GM18499 (cell line): ENCODE results near the gene TRMT61A.

Source experiments
- ATAC-seq: cut with Tn5 transposase; IDR thresholded peaks from one replicate; pipeline ENCODE4 v1.9.1; 2021; ENCODE audit warnings: moderate number of reproducible peaks; ENCODE audit not compliant: insufficient read depth, unreplicated experiment

The TRMT61A gene

GRCh38 chr14:103533999-103534575, 5.1 kb downstream of the TRMT61A start:
- no peak for ATAC-seq

- no peak for ATAC-seq
Measured at GRCh38 chr14:103534576-103535061, 5.6 kb downstream of the TRMT61A start.

GRCh38 chr14:103535081-103535890, 6.3 kb downstream of the TRMT61A start:
- no peak for ATAC-seq

- no peak for ATAC-seq
Measured at GRCh38 chr14:103535891-103536565, 7.0 kb downstream of the TRMT61A start.

GRCh38 chr14:103536693-103537092, 7.7 kb downstream of the TRMT61A start:
- no peak for ATAC-seq

GRCh38 chr14:103537175-103537990, 8.4 kb downstream of the TRMT61A start:
- ATAC-seq = no peak

- ATAC-seq = no peak
Measured at GRCh38 chr14:103538291-103539055, 9.5 kb downstream of the TRMT61A start.

- ATAC-seq = no peak
Measured at GRCh38 chr14:103539056-103539825, 10.2 kb downstream of the TRMT61A start.

GRCh38 chr14:103540821-103541708, 12.1 kb downstream of the TRMT61A start:
- no peak for ATAC-seq

GRCh38 chr14:103541709-103542604, 13.0 kb downstream of the TRMT61A start:
- no peak for ATAC-seq

- ATAC-seq = no peak
Measured at GRCh38 chr14:103542605-103543088, 13.7 kb downstream of the TRMT61A start.

- ATAC-seq = no peak
Measured at GRCh38 chr14:103543140-103543539, 14.1 kb downstream of the TRMT61A start.

- ATAC-seq = no peak
Measured at GRCh38 chr14:103543721-103544387, 14.9 kb downstream of the TRMT61A start.

GRCh38 chr14:103544388-103545218, 15.6 kb downstream of the TRMT61A start:
- no peak for ATAC-seq

GRCh38 chr14:103545219-103545914, 16.4 kb downstream of the TRMT61A start:
- ATAC-seq = no peak
